IMR-90 (cell line): ENCODE measurements around the gene KAT2A. TPM values are rescaled to one million over a fixed set of nuclear protein-coding genes. Genes with fewer than 3 reads are reported as not detected.

Source experiments
- ATAC-seq: fragments of 200-7000 bp; cut with Tn5 transposase; 2 replicates; pipeline ENCODE4 v1.9.1; 2020; ENCODE audit warnings: low read depth, mild to moderate bottlenecking, moderate library complexity
- BruUV-seq: library from RNA; stranded (reverse); fragments of 400-500 nt; replicated peaks from 2 replicates; lab custom pipeline; 2021; lab: Mats Ljungman, UMichigan
- CTCF ChIA-PET: fragments of 300-600 bp; formaldehyde crosslinking; extraction: SDS; loops from one replicate; lab custom pipeline; 2021; ENCODE audit warnings: antibody characterized with exemption; lab: Yijun Ruan, JAX
- POLR2A ChIA-PET: fragments of 300-600 bp; sonication (Branson Sonifier 250); formaldehyde crosslinking; loops from one replicate; lab custom pipeline; 2022; ENCODE audit warnings: antibody characterized with exemption; ENCODE audit not compliant: unreplicated experiment; lab: Charles Lee
- DNase-seq: peaks from one replicate; pipeline ENCODE4 v3.0.0; 2013
- H2AFZ ChIP-seq: replicated peaks from 2 replicates; pipeline ENCODE3; 2013; ENCODE audit warnings: low read length, mild to moderate bottlenecking; ENCODE audit not compliant: poor library complexity
- H2AK5ac ChIP-seq: 2 replicates; pipeline ENCODE4 v1.6.1; 2013; ENCODE audit warnings: low read depth, low read length, inconsistent platforms
- H2AK9ac ChIP-seq: replicated peaks from 2 replicates; pipeline ENCODE3; 2013; ENCODE audit warnings: mild to moderate bottlenecking, low read depth, low read length, moderate library complexity; ENCODE audit not compliant: poor library complexity
- H2BK120ac ChIP-seq: 2 replicates; pipeline ENCODE4 v1.6.1; 2013; ENCODE audit warnings: low read depth, low read length, inconsistent platforms
- H2BK15ac ChIP-seq: 3 replicates; pipeline ENCODE4 v1.6.1; 2013; ENCODE audit warnings: low read depth, low read length, inconsistent platforms
- H2BK20ac ChIP-seq: 2 replicates; pipeline ENCODE4 v1.6.1; 2013; ENCODE audit warnings: low read depth, mild to moderate bottlenecking, inconsistent platforms, low read length, moderate library complexity
- H2BK5ac ChIP-seq: 2 replicates; pipeline ENCODE4 v1.6.1; 2013; ENCODE audit warnings: mild to moderate bottlenecking, low read depth, low read length, inconsistent platforms; ENCODE audit not compliant: poor library complexity, severe bottlenecking
- H3K14ac ChIP-seq: replicated peaks from 2 replicates; pipeline ENCODE4 v1.6.1; 2013; ENCODE audit warnings: low read depth, low read length, inconsistent platforms
- H3K18ac ChIP-seq: 2 replicates; pipeline ENCODE4 v1.6.1; 2013; ENCODE audit warnings: low read depth, low read length, control low read depth
- H3K23ac ChIP-seq: 2 replicates; pipeline ENCODE4 v1.6.1; 2013; ENCODE audit warnings: low read depth, low read length, inconsistent platforms
- H3K27ac ChIP-seq: 2 replicates; pipeline ENCODE4 v1.5.1; 2013; ENCODE audit warnings: mild to moderate bottlenecking, control low read depth, low read length; ENCODE audit not compliant: insufficient read depth
- H3K27me3 ChIP-seq: 2 replicates; pipeline ENCODE4 v1.6.1; 2013; ENCODE audit warnings: low read length; ENCODE audit not compliant: control insufficient read depth, insufficient read depth
- H3K36me3 ChIP-seq: 2 replicates; pipeline ENCODE4 v1.6.1; 2013; ENCODE audit warnings: low read length, mixed read lengths; ENCODE audit not compliant: control insufficient read depth, insufficient read depth
- H3K4ac ChIP-seq: 2 replicates; pipeline ENCODE4 v1.6.1; 2013; ENCODE audit warnings: low read depth, low read length, inconsistent platforms
- H3K4me1 ChIP-seq: 2 replicates; pipeline ENCODE4 v1.6.1; 2013; ENCODE audit warnings: low read length, mixed read lengths; ENCODE audit not compliant: control insufficient read depth, insufficient read depth
- H3K4me2 ChIP-seq: 2 replicates; pipeline ENCODE4 v1.6.1; 2013; ENCODE audit warnings: low read depth, mild to moderate bottlenecking, control low read depth, low read length, moderate library complexity
- H3K4me3 ChIP-seq: 2 replicates; pipeline ENCODE4 v1.5.1; 2013; ENCODE audit warnings: low read depth, mild to moderate bottlenecking, control low read depth, low read length, moderate library complexity; ENCODE audit not compliant: insufficient read depth
- H3K56ac ChIP-seq: 2 replicates; pipeline ENCODE4 v1.6.1; 2013; ENCODE audit warnings: low read length, inconsistent platforms; ENCODE audit not compliant: insufficient read depth; ENCODE audit errors: extremely low read depth
- H3K79me1 ChIP-seq, 2 experiments: 2 replicates each; pipeline ENCODE4 v1.6.1; 2013; ENCODE audit warnings: low read length in 2 of 2, inconsistent platforms in 1 of 2, low read depth in 1 of 2
- H3K9ac ChIP-seq: 2 replicates; pipeline ENCODE4 v1.6.1; 2013; ENCODE audit warnings: low read depth, low read length, control low read depth
- H3K9me1 ChIP-seq: 2 replicates; pipeline ENCODE4 v1.6.1; 2013; ENCODE audit warnings: low read length, inconsistent platforms; ENCODE audit not compliant: insufficient read depth
- H3K9me3 ChIP-seq: 2 replicates; pipeline ENCODE4 v1.6.1; 2013; ENCODE audit warnings: low read length; ENCODE audit not compliant: control insufficient read depth, insufficient read depth
- H4K20me1 ChIP-seq: 2 replicates; pipeline ENCODE4 v1.6.1; 2013; ENCODE audit warnings: low read length, inconsistent platforms; ENCODE audit not compliant: insufficient read depth
- H4K5ac ChIP-seq: 2 replicates; pipeline ENCODE4 v1.6.1; 2013; ENCODE audit warnings: mild to moderate bottlenecking, low read depth, low read length, control low read depth
- H4K8ac ChIP-seq, 2 experiments: 2 replicates each; pipeline ENCODE4 v1.6.1; 2013; ENCODE audit warnings: low read depth in 2 of 2, low read length in 2 of 2, control low read depth in 1 of 2, inconsistent platforms in 1 of 2
- H4K91ac ChIP-seq: 2 replicates; pipeline ENCODE4 v1.6.1; 2013; ENCODE audit warnings: low read depth, low read length, inconsistent platforms; ENCODE audit not compliant: insufficient read depth
- BHLHE40 ChIP-seq: fragments of 150-350 bp; IDR thresholded peaks from 2 replicates; pipeline ENCODE4 v1.6.1; 2016; ENCODE audit warnings: mild to moderate bottlenecking, low read depth, low read length
- CEBPB ChIP-seq: IDR thresholded peaks from 2 replicates; pipeline ENCODE4 v1.6.1; 2012; ENCODE audit warnings: low read depth, low read length, improper control_type of control experiment
- CHD1 ChIP-seq: IDR thresholded peaks from 2 replicates; pipeline ENCODE4 v1.6.1; 2012; ENCODE audit warnings: low read depth, low read length, improper control_type of control experiment
- CTCF ChIP-seq: conservative IDR thresholded peaks from 2 replicates; pipeline ENCODE4 v1.5.1; 2012; ENCODE audit warnings: mild to moderate bottlenecking, low read depth, low read length, improper control_type of control experiment
- ELK1 ChIP-seq: fragments of 150-350 bp; IDR thresholded peaks from 2 replicates; pipeline ENCODE4 v1.6.1; 2016; ENCODE audit warnings: low read depth, mild to moderate bottlenecking, low read length, moderate library complexity, borderline replicate concordance
- FOS ChIP-seq: fragments of 150-350 bp; IDR thresholded peaks from 2 replicates; pipeline ENCODE4 v1.6.1; 2016; ENCODE audit warnings: low read depth, low read length
- MAFK ChIP-seq: IDR thresholded peaks from 2 replicates; pipeline ENCODE4 v1.6.1; 2012; ENCODE audit warnings: low read depth, low read length, improper control_type of control experiment
- MAZ ChIP-seq: IDR thresholded peaks from 2 replicates; pipeline ENCODE4 v1.6.1; 2012; ENCODE audit warnings: low read depth, mild to moderate bottlenecking, low read length, improper control_type of control experiment, moderate library complexity, borderline replicate concordance
- MXI1 ChIP-seq: IDR thresholded peaks from 2 replicates; pipeline ENCODE4 v1.6.1; 2012; ENCODE audit warnings: low read depth, mild to moderate bottlenecking, low read length, moderate library complexity, borderline replicate concordance
- NFE2L2 ChIP-seq: fragments of 150-350 bp; IDR thresholded peaks from 2 replicates; pipeline ENCODE4 v1.6.1; 2016; ENCODE audit warnings: low read depth, mild to moderate bottlenecking, low read length
- RAD21 ChIP-seq: IDR thresholded peaks from 2 replicates; pipeline ENCODE4 v1.6.1; 2012; ENCODE audit warnings: low read length, improper control_type of control experiment
- RCOR1 ChIP-seq: IDR thresholded peaks from 2 replicates; pipeline ENCODE4 v1.6.1; 2012; ENCODE audit warnings: mild to moderate bottlenecking, low read length, improper control_type of control experiment; ENCODE audit not compliant: insufficient replicate concordance
- SMC3 ChIP-seq: fragments of 150-350 bp; IDR thresholded peaks from 2 replicates; pipeline ENCODE4 v1.6.1; 2016; ENCODE audit warnings: low read depth, mild to moderate bottlenecking, antibody characterized with exemption, low read length, moderate library complexity
- USF2 ChIP-seq: fragments of 150-350 bp; IDR thresholded peaks from 2 replicates; pipeline ENCODE4 v1.6.1; 2017; ENCODE audit warnings: mild to moderate bottlenecking, antibody characterized with exemption, low read length, low read depth
- WGBS, 2 experiments: methylation state at CpG; one replicate each; pipeline versions ENCODE4 v1.1.5 to v1.1.7; 2013; ENCODE audit warnings: missing lambda C conversion rate in 2 of 2; ENCODE audit not compliant: insufficient read length in 1 of 2; ENCODE audit errors: extremely low coverage in 2 of 2; 5-methylcytosine and 5-hydroxymethylcytosine counted together
- dilution Hi-C: fragments of 300-500 bp; cut with HindIII; formaldehyde crosslinking; loops from one replicate; pipeline ENCODE4 v1.14.3; 2018; ENCODE audit warnings: low sequenced_read_pairs; ENCODE audit not compliant: unreplicated experiment
- in situ Hi-C: fragments of 300-500 bp; cut with MboI; formaldehyde crosslinking; loops from 3 replicates; pipeline ENCODE4 v1.14.3; 2019; ENCODE audit warnings: low sequenced_read_pairs, inconsistent platforms, mixed read lengths
- intact Hi-C: fragments of 100-400 bp; cut with micrococcal nuclease; formaldehyde crosslinking; loops from 2 replicates; pipeline ENCODE4 v1.10.0; 2022
- polyA plus RNA-seq, 3 experiments: library from polyadenylated mRNA; depleted of rRNA; stranded (reverse); fragments of >200 nt; gene quantifications; 2 replicates each; pipeline ENCODE4 v1.2.3, GENCODE V29; 2012; ENCODE audit warnings: low replicate concordance in 1 of 3
- total RNA-seq: library from RNA; depleted of rRNA; stranded (reverse); fragments of >200 nt; gene quantifications from 2 replicates; pipeline ENCODE4 v1.2.3, GENCODE V29; 2012

KAT2A gene
- total and polyA plus RNA-seq, 2 of the 4 experiments (the other 2 are of a cell fraction), result 6.3 to 28.2 TPM

- POLR2A ChIA-PET, result no interaction called here
- H4K8ac ChIP-seq, result peak overlapping the region; percentile 83 to 97; a peak in 2 of 4 replicates
- CTCF ChIA-PET, result interaction anchor here (0.6 to 1.3 kb wide), 4 partner anchors 49 to 151 kb away, joined by 3 read pairs; no protein-coding TSS in a partner anchor
- TF ChIP-seq RAD21, result no peak
- no peak for TF ChIP-seq MAFK
- TF ChIP-seq RCOR1, result no peak
- TF ChIP-seq FOS, result no peak
- no peak for TF ChIP-seq CTCF
- TF ChIP-seq NFE2L2, result no peak
- TF ChIP-seq CHD1, result no peak
- TF ChIP-seq ELK1, result no peak
- TF ChIP-seq BHLHE40, result no peak
- TF ChIP-seq SMC3, result no peak
- no peak for TF ChIP-seq USF2
- TF ChIP-seq MXI1, result no peak
- no peak for TF ChIP-seq CEBPB
- no peak for TF ChIP-seq MAZ
Measured at GRCh38 chr17:42113293-42114069, 7.7 kb downstream of the KAT2A start.

More at GRCh38 chr17:42113293-42114069, 7.7 kb downstream of the KAT2A start:
- Histone ChIP-seq H3K56ac (no peak overlapping the region), H3K4me1 (peaks cover 4% of the 10 kb centered on the region; the same call in 1 of the 2 replicates), H3K4me2 (no peak overlapping the region), H2BK120ac (no peak overlapping the region), H2AK9ac (peak overlapping the region; percentile 92), H2AK5ac (no peak overlapping the region), H4K91ac (no peak overlapping the region), H2AFZ (peak overlapping the region; percentile 24), H2BK20ac (no peak overlapping the region), H2BK15ac (no peak overlapping the region), H4K20me1 (peaks cover 2% of the 10 kb centered on the region; the same call in 1 of the 2 replicates), H3K4me3 (no peak overlapping the region), H3K4ac (peak overlapping the region; percentile 93; the same call in 1 of the 2 replicates), H3K79me1 (peaks cover 0 to 1% of the 10 kb centered on the region in 2 experiments; a peak in 1 of 4 replicates), H3K36me3 (peaks cover 17% of the 10 kb centered on the region), H3K18ac (no peak overlapping the region), H3K9me3 (no peaks in the 10 kb centered on the region), H3K9me1 (no peaks in the 10 kb centered on the region), H3K23ac (no peak overlapping the region), H2BK5ac (no peak overlapping the region), H3K27me3 (no peaks in the 10 kb centered on the region), H3K27ac (no peak overlapping the region), H3K14ac (no peak overlapping the region), H4K5ac (no peak overlapping the region), H3K9ac (no peak overlapping the region)
- no peak for ATAC-seq
- in situ Hi-C loops, result loop anchor here (5.0 kb wide), 2 partner anchors 86 to 146 kb away; partner anchors contain the start of gene CNP
- DNase-seq, result no peak
- 93% methylated on average over 16 of the region's 28 CpGs; no CpG with 5 or more reads in 1 of the 2 experiments for WGBS, 2 experiments
- no TSS peak for BruUV-seq
- intact Hi-C loops, result no loop called here
- dilution Hi-C loops, result no loop called here
